GM18505 (cell line): ENCODE data around the gene TXNRD1.

Source experiments
- ATAC-seq: cut with Tn5 transposase; IDR thresholded peaks from one replicate; pipeline ENCODE4 v1.9.1; 2021; ENCODE audit not compliant: unreplicated experiment
- POLR2A ChIP-seq: IDR thresholded peaks from 4 replicates; pipeline ENCODE4 v1.6.1; 2011; ENCODE audit warnings: borderline replicate concordance; ENCODE audit not compliant: insufficient read depth, insufficient read length; ENCODE audit errors: extremely low read depth

The TXNRD1 gene

DNA sequence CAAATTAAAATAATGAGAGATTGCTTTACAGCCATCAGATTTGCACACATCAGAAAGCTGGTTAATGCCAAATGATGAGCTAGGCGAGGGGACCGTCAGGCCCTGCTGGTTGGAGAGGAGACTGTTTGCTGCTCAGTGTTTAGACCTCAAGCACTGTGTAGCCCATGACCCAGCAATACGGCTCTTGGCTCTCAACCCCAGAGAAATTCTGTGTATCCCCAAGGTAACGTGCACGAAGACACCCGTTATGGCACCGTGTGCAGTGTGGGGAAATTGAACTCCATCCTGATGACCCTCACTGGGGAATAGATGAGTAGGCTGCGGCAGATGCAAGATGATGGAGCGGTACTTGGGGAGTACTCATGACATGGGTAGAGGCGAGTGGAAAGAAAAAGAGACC, 143.6 kb downstream of the TXNRD1 start:
- no peak for ATAC-seq
- TF ChIP-seq POLR2A, result no peak

DNA sequence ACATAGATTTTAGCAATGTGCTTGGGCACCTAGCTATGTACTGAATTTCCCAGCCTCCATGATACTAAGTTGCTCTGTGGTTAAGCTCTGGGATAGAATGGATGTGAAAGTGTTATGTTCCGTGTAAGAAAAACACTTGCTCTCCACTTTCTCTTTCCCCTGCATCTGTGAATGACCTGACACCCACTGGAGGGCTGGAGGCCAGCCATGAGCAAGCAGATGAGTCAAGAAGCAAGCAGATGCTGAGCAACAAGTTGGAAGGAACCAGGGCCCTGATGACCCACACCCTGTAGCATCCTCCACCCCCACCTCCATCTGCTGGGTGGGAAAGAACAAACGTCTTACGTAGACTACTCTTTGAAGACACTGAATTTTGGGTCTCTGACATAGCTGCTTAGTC, 144.6 kb downstream of the TXNRD1 start:
- ATAC-seq, result no peak
- no peak for TF ChIP-seq POLR2A

DNA sequence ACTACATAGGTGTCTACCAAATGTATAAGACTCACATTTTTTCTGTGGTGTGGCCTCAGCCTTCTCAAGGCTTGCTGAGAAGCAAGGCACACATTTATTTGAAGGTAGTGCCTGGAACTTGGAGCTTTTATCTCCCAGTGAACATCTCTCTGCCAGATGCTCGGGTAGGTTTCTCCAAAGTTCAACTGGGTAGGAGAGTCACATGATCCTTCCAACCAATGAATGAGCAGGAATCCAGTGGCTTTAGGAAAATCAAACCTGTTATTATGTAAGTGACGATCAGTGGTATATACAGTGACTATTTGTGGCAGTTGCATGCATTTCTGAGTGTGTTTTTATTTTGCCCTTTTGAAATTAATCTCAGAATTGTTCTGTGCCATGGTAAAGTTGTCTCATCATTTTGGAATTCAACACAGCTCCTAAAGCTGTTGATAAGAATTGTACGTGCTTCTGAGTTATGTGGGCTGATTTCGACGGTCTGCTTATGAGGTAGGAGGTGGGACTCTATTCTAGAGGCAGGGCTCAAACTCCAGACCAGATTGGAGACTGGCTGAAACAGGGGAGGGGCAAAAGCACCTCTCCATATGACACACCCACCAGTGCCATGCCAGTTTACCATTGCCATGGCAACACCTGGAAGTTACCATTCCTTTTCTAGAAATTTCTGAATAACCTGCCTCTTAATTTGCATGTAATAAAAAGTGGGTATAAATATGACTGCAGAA, 145.6 kb downstream of the TXNRD1 start:
- no peak for TF ChIP-seq POLR2A
- no peak for ATAC-seq

DNA sequence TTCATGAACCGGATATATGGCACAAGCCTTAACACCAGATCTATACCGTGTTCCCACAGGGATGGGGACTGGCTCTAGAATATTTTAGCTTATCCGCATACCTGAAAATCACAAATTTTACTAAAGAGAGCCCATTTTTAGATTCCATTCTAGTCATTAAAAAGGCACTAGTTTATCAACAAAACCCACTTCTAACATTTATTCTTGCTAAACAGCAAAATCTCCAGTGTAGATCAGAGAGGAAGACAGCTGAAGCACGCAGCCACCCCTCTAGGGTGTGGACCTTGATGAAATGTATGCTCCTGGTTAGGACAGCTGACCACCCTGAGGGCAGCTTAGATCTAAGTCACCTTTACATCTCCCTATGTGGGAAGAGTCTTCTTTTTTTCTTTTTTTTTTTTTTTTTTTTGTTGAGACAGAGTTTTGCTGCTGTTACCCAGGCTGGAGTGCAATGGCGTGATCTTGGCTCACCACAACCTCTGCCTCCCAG, 150.4 kb downstream of the TXNRD1 start:
- no peak for ATAC-seq
- no peak for TF ChIP-seq POLR2A

DNA sequence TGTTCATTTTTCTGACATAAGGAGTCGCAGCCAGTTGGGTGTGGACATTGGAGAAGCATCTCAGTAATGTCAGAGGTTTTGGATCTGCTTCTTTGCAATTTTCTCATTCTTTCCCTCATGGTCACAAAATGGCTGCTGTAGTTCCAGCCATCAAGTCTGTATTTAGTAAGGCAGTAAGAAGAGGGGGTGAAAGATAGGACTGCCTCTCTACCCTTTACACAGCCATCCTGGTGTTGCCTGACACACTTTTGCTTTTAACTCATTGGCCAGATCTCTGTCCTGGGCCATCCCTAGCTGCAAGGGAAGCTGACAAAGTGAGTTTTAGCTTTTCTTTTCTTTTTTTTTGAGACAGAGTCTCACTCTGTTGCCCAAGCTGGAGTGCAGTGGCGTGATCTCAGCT, 154.1 kb downstream of the TXNRD1 start:
- no peak for ATAC-seq

DNA sequence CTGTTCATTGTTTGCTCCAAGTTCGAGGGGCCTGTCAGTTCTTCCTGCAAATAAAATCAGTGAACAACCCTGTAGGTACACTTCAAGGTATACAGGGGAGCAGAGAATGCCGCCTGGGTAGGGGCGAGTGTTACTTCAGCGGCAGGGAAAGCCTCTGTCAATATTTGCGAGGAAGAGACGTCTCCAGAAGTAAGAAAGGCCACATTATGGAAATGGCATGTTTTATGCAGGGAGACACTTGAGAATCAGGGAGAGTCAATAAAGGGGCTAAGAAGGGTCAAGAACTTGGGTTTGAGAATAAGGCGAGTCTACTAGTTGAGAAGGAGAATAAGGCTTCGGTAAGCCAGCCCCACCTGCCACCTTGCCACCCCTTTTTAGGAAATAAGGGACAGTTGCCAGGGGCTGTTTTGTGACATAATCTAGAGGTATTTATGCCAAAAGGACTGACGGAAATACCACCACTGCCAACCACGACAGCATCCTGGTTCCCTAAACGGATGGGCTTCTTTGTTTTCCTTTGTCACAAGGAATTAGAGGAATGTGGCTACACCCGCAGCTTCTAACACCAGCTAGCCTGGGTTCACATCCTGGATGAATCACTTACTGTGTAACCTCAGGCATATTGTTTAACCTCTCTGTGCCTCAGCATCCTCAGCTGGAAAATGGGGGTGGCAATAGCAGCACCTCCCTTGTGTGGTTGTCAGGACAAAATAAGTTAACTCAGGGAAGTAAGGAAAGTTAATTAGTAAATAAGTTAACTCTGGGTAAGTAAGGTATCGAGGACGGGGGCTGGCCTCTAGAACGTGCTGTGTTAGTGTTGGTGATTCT, 155.7 kb downstream of the TXNRD1 start:
- TF ChIP-seq POLR2A, result no peak
- no peak for ATAC-seq

More for the DNA sequence above, 154.1 kb downstream of the TXNRD1 start:
- TF ChIP-seq POLR2A, result no peak

DNA sequence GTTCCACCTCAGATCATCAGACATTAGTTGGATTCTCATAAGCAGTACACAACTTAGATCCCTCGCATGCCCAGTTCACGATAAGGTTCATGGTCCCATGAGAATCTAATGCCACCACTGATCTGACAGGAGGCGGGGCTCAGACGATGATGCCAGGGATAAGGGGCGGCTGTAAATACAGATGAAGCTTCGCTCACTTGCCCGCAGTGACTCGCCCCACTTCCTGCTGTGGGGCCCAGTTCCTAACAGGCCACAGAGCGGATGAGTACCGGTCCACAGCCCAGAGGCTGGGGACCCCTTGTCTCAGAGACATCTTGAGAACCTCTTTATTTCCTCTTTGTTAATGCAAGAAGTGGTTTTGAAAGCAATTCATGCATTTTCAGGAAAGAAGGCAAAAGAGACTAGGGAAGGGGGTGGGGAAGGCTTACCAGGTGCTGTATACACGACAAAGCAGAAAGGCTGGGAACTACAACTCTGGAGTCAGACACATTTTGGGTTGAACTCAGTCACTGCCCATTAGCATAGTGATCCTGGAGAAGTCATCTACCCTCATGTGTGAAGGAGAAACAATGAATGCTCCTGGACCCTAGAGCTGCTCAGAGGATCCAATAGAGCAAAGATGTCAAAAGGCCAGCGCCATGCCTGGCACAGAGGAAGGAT, 156.6 kb downstream of the TXNRD1 start:
- TF ChIP-seq POLR2A, result no peak

DNA sequence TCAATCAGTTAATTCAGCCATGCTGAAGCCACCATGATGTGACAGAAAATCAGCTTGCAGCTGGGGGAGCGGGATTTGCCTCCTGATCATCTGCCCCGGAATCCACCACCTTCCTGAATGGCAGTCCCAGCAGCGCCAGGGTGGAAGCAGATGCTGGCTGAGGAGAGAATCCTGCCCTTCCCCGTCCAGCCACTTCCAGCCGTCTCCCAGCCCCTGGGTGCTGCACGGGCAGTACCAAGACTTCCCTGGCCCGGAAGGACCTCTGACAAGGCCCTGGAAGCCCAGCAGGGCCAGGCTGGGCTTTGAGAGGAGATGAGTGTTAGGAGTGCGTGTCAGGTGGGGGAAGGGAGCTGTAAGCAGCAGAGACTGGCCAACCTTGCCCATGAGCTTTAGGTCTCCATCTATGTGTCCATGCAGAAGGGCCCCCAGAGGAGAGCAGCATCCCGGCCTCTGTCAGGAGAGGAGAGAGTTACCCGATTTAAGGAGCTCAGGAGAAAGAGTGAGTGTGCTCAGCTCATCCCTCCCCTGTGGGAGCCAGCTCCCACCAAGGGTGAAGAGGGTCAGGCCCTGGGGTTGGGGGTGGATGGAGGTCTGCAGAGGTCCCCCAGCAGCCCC, 157.2 kb downstream of the TXNRD1 start:
- TF ChIP-seq POLR2A, result no peak
- no peak for ATAC-seq

More for the DNA sequence above, 156.6 kb downstream of the TXNRD1 start:
- ATAC-seq, result no peak

DNA sequence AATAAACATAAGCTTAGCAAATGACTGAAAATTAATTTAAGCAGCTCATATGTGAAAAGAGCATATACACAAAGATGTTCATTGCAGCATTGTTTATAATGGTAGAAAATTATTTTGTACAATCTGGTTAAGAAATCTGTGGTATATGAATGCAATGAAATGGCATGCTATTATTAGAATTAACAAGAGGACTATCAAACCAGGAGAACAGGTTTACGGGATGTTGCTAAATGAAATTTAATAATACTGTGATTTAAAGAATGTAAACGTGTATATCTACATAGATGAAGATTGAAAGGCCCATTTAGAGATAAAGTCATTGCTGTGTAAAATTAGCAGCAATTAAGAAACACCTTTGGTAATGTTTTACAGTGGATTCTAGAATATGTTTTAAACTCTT, 158.5 kb downstream of the TXNRD1 start:
- no peak for TF ChIP-seq POLR2A
- ATAC-seq, result no peak

DNA sequence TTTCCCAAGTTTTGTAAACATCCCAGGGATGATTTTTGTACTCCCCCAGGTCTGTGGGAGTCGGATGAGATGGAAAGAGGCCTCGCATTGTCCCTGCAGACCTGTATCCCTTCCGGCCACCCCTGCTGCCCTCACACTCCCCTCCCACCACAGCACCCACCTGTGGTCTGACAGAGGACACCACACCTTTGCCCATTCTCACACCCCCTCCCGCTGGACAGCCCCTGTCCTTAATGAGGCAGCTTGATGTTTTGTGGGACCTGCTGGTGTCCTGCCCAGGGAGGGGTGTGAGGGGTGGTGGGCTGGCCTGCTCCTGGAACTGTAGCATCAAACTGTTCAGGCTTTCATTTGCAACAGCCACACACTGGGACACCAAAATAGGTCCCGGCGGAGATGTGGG, 159.2 kb downstream of the TXNRD1 start:
- no peak for TF ChIP-seq POLR2A
- no peak for ATAC-seq

DNA sequence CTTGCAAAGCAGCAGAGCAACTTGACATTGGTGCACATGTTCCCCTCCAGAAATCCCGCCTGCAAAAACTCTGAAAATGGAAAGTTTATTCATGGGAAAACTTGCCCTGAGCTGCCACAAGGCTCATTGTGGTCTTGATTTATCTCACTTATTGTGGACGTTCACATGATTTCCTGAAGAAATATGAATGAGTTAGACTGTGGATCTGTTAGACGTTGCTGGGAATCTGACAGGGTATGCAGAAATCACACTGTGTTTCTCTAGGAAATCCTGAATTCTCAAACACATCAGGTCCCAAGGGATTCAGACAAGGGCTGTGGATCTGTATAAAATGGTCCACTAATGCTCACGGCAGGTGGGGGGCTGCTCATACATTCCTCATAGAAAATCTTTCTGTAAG, 160.2 kb downstream of the TXNRD1 start:
- ATAC-seq, result no peak
- no peak for TF ChIP-seq POLR2A

DNA sequence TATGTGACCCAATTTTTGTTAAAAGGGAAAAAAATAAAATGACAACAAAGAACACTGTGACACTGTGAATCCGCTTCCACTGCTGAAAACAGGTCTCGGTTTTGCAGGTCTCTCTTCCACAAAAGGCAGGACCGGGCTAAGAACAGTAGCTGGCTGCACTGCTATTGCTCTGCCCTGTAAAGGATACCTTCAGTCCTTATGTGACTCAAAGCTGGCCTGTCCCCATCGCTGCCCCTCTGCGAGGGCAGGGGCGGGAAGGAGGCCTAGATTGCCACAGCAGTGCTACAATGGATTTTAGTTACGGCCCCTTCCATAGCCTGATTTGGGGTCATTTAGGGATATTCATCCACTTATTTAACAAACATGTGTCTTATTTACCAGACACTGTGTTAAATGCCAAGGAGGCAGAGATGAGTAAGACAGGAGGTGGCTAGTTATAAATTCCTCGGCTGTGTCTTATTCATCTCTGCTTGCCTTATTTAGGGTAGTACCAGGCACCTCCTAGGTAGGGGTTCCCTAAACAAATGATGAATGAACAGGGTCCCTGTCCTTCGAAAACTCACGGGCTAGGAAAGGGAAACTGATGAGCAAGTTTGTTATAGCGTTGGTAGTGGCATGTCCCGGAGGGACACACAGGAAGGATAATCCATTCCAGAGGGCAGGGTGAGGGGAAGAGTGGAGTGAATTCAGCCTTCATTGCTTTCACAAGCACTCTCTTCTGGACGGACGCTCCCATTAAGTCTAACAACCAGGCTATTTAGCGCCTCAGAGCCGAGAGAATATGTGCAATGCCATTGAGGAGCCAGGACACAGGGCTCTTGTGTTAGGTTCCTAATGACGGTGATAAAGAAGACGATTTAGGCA, 161.3 kb downstream of the TXNRD1 start:
- ATAC-seq, result no peak
- no peak for TF ChIP-seq POLR2A

DNA sequence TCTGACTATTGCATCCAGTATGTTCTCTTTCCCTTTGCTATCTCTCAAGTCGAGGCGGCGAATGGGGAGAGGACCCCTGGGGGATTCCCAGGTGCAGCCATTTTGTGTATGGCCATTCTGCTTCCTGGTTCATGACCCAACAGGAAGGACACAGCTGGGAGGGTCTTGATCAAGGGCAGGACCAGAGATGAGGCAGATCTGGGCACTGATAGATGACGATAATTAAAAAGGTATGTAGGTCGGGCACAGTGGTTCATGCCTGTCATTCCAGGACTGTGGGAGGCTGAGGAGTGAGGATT, 161.9 kb downstream of the TXNRD1 start:
- TF ChIP-seq POLR2A, result no peak
- ATAC-seq, result no peak

DNA sequence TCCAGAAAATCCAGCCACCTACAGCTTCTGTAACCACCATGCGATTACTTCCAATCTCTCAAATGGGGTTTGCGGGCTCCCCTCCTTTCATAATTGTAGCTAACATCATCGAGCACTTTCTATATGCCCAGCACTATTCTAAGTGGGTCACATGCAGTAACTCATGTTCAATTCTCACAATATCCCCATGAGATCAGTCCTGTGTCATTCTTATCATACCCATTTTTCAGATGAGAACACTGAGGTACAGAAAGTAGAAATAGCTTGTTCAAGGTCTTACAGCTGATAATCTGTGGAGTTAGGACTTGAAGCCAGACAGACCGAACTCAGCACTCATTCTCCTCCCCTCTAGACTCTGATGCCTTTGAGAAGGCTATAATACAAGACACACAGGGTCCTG, 162.8 kb downstream of the TXNRD1 start:
- no peak for TF ChIP-seq POLR2A
- no peak for ATAC-seq
